Measurements from ENCODE around the gene CEP250. TPM values are rescaled to one million over a fixed set of nuclear protein-coding genes. Genes with fewer than 3 reads are reported as not detected.

Gene CEP250
- polyA plus RNA-seq, 1 donor from 2014 or later = 22.0 TPM

- H3K9me3 ChIP-seq (ENCODE audit: low read length) = no peaks in the 10 kb centered on the region
- no peak overlapping the region for H3K4me3 ChIP-seq (ENCODE audit: low read length)
- H3K36me3 ChIP-seq (ENCODE audit: insufficient read depth, low read length) = peaks cover 5% of the 10 kb centered on the region
Observed at GRCh38 chr20:35499271-35499670, 43.9 kb downstream of the CEP250 start.

DNA sequence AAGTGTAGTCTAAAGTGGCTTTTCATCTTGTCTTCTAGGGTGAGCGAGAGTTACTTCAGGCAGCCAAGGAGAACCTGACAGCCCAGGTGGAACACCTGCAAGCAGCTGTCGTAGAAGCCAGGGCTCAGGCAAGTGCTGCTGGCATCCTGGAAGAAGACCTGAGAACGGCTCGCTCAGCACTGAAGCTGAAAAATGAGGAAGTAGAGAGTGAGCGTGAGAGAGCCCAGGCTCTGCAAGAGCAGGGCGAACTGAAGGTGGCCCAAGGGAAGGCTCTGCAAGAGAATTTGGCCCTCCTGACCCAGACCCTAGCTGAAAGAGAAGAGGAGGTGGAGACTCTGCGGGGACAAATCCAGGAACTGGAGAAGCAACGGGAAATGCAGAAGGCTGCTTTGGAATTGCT is 47.0 kb downstream of the CEP250 start:
- TF ChIP-seq TAF1 (IDR thresholded peaks at IDR 0.05; ENCODE audit: low read depth) (no peak), SMC3 (conservative IDR thresholded peaks at IDR 0.05; ENCODE audit: poor library complexity) (no peak), POLR2AphosphoS5 (IDR thresholded peaks at IDR 0.05) (no peak)
- TF ChIP-seq, protein P1, sequence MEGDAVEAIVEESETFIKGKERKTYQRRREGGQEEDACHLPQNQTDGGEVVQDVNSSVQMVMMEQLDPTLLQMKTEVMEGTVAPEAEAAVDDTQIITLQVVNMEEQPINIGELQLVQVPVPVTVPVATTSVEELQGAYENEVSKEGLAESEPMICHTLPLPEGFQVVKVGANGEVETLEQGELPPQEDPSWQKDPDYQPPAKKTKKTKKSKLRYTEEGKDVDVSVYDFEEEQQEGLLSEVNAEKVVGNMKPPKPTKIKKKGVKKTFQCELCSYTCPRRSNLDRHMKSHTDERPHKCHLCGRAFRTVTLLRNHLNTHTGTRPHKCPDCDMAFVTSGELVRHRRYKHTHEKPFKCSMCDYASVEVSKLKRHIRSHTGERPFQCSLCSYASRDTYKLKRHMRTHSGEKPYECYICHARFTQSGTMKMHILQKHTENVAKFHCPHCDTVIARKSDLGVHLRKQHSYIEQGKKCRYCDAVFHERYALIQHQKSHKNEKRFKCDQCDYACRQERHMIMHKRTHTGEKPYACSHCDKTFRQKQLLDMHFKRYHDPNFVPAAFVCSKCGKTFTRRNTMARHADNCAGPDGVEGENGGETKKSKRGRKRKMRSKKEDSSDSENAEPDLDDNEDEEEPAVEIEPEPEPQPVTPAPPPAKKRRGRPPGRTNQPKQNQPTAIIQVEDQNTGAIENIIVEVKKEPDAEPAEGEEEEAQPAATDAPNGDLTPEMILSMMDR (IDR thresholded peaks at IDR 0.05; ENCODE audit: poor library complexity, severe bottlenecking) = no peak
- Histone ChIP-seq H3K27ac (ENCODE audit: low read length) (no peak overlapping the region), H3F3A (ENCODE audit: insufficient read depth, low read length, poor library complexity, severe bottlenecking) (no peaks in the 10 kb centered on the region), H2AFZ (ENCODE audit: low read depth, low read length) (no peak overlapping the region), H3K4me3 (ENCODE audit: low read length) (no peak overlapping the region), H3K27me3 (ENCODE audit: insufficient read depth, low read depth, low read length) (no peaks in the 10 kb centered on the region), H3K9ac (ENCODE audit: low read length) (no peak overlapping the region), H3K79me2 (replicated peaks; ENCODE audit: insufficient read depth, low read length) (no peaks in the 10 kb centered on the region), H4K20me1 (ENCODE audit: insufficient read depth) (no peaks in the 10 kb centered on the region), H3K9me2 (ENCODE audit: insufficient read depth, low read length) (no peaks in the 10 kb centered on the region), H3K9me3 (ENCODE audit: low read length) (no peaks in the 10 kb centered on the region), H3K4me2 (ENCODE audit: low read length) (no peak overlapping the region), H3K36me3 (ENCODE audit: insufficient read depth, low read length) (peaks cover 5% of the 10 kb centered on the region)

More at GRCh38 chr20:35499271-35499670, 43.9 kb downstream of the CEP250 start:
- H3K4me2 ChIP-seq (ENCODE audit: low read length) = no peak overlapping the region
- no peaks in the 10 kb centered on the region for H3K27me3 ChIP-seq (ENCODE audit: insufficient read depth, low read depth, low read length)
- H3K9ac ChIP-seq (ENCODE audit: low read length) = no peak overlapping the region
- H3K27ac ChIP-seq (ENCODE audit: low read length) = no peak overlapping the region
- no peaks in the 10 kb centered on the region for H3K9me2 ChIP-seq (ENCODE audit: insufficient read depth, low read length)
- no peak for TF ChIP-seq MXI1 (conservative IDR thresholded peaks at IDR 0.05; ENCODE audit: poor library complexity, severe bottlenecking)
- no peaks in the 10 kb centered on the region for H3F3A ChIP-seq (ENCODE audit: insufficient read depth, low read length, poor library complexity, severe bottlenecking)
- no peak overlapping the region for H2AFZ ChIP-seq (ENCODE audit: low read depth, low read length)
- H4K20me1 ChIP-seq (ENCODE audit: insufficient read depth) = no peaks in the 10 kb centered on the region
- H3K79me2 ChIP-seq (replicated peaks; ENCODE audit: insufficient read depth, low read length) = no peaks in the 10 kb centered on the region

DNA sequence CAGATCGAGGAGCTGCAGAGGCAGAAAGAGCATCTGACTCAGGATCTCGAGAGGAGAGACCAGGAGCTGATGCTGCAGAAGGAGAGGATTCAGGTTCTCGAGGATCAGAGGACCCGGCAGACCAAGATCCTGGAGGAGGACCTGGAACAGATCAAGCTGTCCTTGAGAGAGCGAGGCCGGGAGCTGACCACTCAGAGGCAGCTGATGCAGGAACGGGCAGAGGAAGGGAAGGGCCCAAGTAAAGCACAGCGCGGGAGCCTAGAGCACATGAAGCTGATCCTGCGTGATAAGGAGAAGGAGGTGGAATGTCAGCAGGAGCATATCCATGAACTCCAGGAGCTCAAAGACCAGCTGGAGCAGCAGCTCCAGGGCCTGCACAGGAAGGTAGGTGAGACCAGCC is 47.9 kb downstream of the CEP250 start:
- no peaks in the 10 kb centered on the region for H3K9me3 ChIP-seq (ENCODE audit: low read length)
- H3K79me2 ChIP-seq (replicated peaks; ENCODE audit: insufficient read depth, low read length) = no peaks in the 10 kb centered on the region
- H2AFZ ChIP-seq (ENCODE audit: low read depth, low read length) = no peak overlapping the region
- H3K9me2 ChIP-seq (ENCODE audit: insufficient read depth, low read length) = no peaks in the 10 kb centered on the region
- H3K4me2 ChIP-seq (ENCODE audit: low read length) = no peak overlapping the region
- TF ChIP-seq EZH2 (IDR thresholded peaks at IDR 0.05; ENCODE audit: borderline replicate concordance, insufficient read depth, low read length, poor library complexity, severe bottlenecking) (no peak), SMC3 (conservative IDR thresholded peaks at IDR 0.05; ENCODE audit: poor library complexity) (no peak), MXI1 (conservative IDR thresholded peaks at IDR 0.05; ENCODE audit: poor library complexity, severe bottlenecking) (no peak), TAF1 (IDR thresholded peaks at IDR 0.05; ENCODE audit: low read depth) (no peak), REST (IDR thresholded peaks at IDR 0.05; ENCODE audit: borderline replicate concordance) (no peak)
- no peaks in the 10 kb centered on the region for H3F3A ChIP-seq (ENCODE audit: insufficient read depth, low read length, poor library complexity, severe bottlenecking)
- H4K20me1 ChIP-seq (ENCODE audit: insufficient read depth) = no peaks in the 10 kb centered on the region
- H3K36me3 ChIP-seq (ENCODE audit: insufficient read depth, low read length) = peaks cover 2% of the 10 kb centered on the region
- no peak overlapping the region for H3K27ac ChIP-seq (ENCODE audit: low read length)
- H3K27me3 ChIP-seq (ENCODE audit: insufficient read depth, low read depth, low read length) = no peaks in the 10 kb centered on the region
- no peak overlapping the region for H3K4me3 ChIP-seq (ENCODE audit: low read length)
- H3K9ac ChIP-seq (ENCODE audit: low read length) = no peak overlapping the region

Data from neural cell (in vitro differentiated cells).